Ovary (tissue), 10 donors: Measurements from ENCODE around the gene WWOX. TPM values are rescaled to one million over a fixed set of nuclear protein-coding genes. Genes with fewer than 3 reads are reported as not detected.
"Not testable (repeated sequence)": the region's sequence is repeated elsewhere in the genome, so short reads cannot be mapped to it uniquely, and the experiment has no call there.

ENCODE experiments used
- DNase-seq, 5 donors: peaks; one replicate each; pipeline ENCODE4 v3.0.0-alpha.2; 2019 to 2020
- H3K27ac ChIP-seq, 2 donors: fragments of 200-600 bp; one replicate each; pipeline versions ENCODE4 v1.5.1 to v1.8.0; 2019 to 2022
- H3K27me3 ChIP-seq: fragments of 200-600 bp; one replicate; pipeline ENCODE4 v1.8.0; 2022
- H3K36me3 ChIP-seq: fragments of 200-600 bp; sonication (generic); one replicate; pipeline ENCODE4 v1.5.1; 2019
- H3K4me1 ChIP-seq: one replicate; pipeline ENCODE4 v1.8.1; 2013; ENCODE audit warnings: mild to moderate bottlenecking, moderate library complexity; ENCODE audit not compliant: insufficient read depth
- H3K4me3 ChIP-seq: fragments of 200-600 bp; sonication (generic); one replicate; pipeline ENCODE4 v1.5.1; 2017
- H3K9me3 ChIP-seq, 2 donors: fragments of 200-600 bp in 1 of 2; sonication (generic) in 1 of 2; one replicate each; pipeline versions ENCODE4 v1.5.1 to v1.8.1; 2013 to 2019; ENCODE audit warnings: mild to moderate bottlenecking in 1 of 2, moderate library complexity in 1 of 2
- EP300 ChIP-seq: sonication (generic); formaldehyde crosslinking; IDR thresholded peaks from one replicate; pipeline ENCODE4 v1.6.1; 2017; ENCODE audit warnings: antibody characterized with exemption
- POLR2A ChIP-seq: fragments of 450-650 bp; IDR thresholded peaks from one replicate; pipeline ENCODE4 v1.6.1; 2017; ENCODE audit warnings: antibody characterized with exemption, mild to moderate bottlenecking, moderate library complexity
- WGBS, 3 donors: extraction: QIAGEN DNeasy Blood & Tissue Kit in 1 of 3; methylation state at CpG; one replicate each; pipeline versions ENCODE4 v1.1.5 to v1.1.7; 2013 to 2017; 5-methylcytosine and 5-hydroxymethylcytosine counted together
- intact Hi-C, 4 donors: fragments of 100-400 bp; cut with DNase I; formaldehyde crosslinking; loops; one replicate each; pipeline versions ENCODE4 v1.11.0 to v1.15.1; 2022 to 2023
- long read RNA-seq, 3 donors: library from polyadenylated mRNA in 2 of 3; unstranded in 2 of 3; transcript quantifications; one replicate each; pipeline ENCODE4 v2.0.0 and lab custom pipeline, GENCODE V29; 2021 to 2026
- polyA plus RNA-seq, 2 donors: library from polyadenylated mRNA; stranded (reverse); fragments of 200-250 nt in 1 of 2; fragments of 350-450 nt in 1 of 2; fragmentation: Illumina TruSeq in 1 of 2; extraction: RNeasy Lipid Tissue Mini Kit (QIAGEN cat#74804) in 1 of 2; gene quantifications; one replicate each; pipeline ENCODE4 v1.2.3, GENCODE V29; 2013 to 2014
- total RNA-seq, 7 donors: library from RNA; depleted of rRNA in 2 of 7; stranded (reverse); fragments of >200 nt in 2 of 7; fragmentation: NEBNext Ultra II Directional in 3 of 7; extraction: Animal tissue kit (Norgen Biotek cat#: 25700) in 3 of 7; gene quantifications; one replicate each; pipeline versions ENCODE4 v1.1.0 to v1.2.4, GENCODE V29; 2016 to 2023
- TF ChIP-seq, protein P1 (sequence below), 3 donors: fragments of 450-650 bp in 2 of 3; fragments of 200-600 bp in 1 of 3; IDR thresholded peaks; one replicate each; pipeline versions ENCODE4 v1.5.1 to v1.8.0; 2016 to 2022; ENCODE audit warnings: antibody characterized with exemption in 3 of 3, mild to moderate bottlenecking in 1 of 3
- donor health status: DM: no; HTN: no; CAD: no; lungs with moderate emphysema.
- donor health status: DM: no; HTN: no; CAD: no.
- donor health status: Bipolar disorder and iron deficiency.
- donor health status: DM: yes; HTN: yes; CAD: no.
- donor health status: DM: no; HTN: no; CAD: no.
- donor health status: DM: yes; HTN: yes; CAD: no.

The WWOX gene
- 10 to 100 TPM; 20.7 to 40.5 (median 25.2) TPM for total RNA-seq
- 10 to 100 TPM; 11.0 to 30.3 TPM for polyA plus RNA-seq
- long read RNA-seq, donor 1, transcript WWOX-207 (5 exons, 654 nt), result major isoform, 12 of 47 reads
- long read RNA-seq, donor 1, partial matches to known transcripts, result 3 of 47 reads
- long read RNA-seq, donor 1, other reads (novel, unspliced or antisense), result 32 of 47 reads
- long read RNA-seq, donor 2, partial matches to known transcripts, result 0 of 6 reads
- long read RNA-seq, donor 2, other reads (novel, unspliced or antisense), result 0 of 6 reads
- long read RNA-seq, donor 3, partial matches to known transcripts, result 0 of 13 reads
- long read RNA-seq, donor 3, other reads (novel, unspliced or antisense), result 9 of 13 reads

GRCh38 chr16:78099271-78100111, at the start of gene WWOX:
Gene WWOX, plus strand, starts transcription at chr16:78099654.
- Histone ChIP-seq H3K9me3 (no peaks in the 10 kb centered on the region), H3K4me3 (peak within 1 kb of the TSS; percentile 91), H3K27ac (peak within 1 kb of the TSS; percentile 50 to 87), H3K4me1 (no peaks in the 10 kb centered on the region), H3K27me3 (no peaks in the 10 kb centered on the region), H3K36me3 (no peaks in the 10 kb centered on the region)
- TF ChIP-seq EP300, result no peak
- peak; percentile 64 for TF ChIP-seq POLR2A
- TF ChIP-seq, protein P1, sequence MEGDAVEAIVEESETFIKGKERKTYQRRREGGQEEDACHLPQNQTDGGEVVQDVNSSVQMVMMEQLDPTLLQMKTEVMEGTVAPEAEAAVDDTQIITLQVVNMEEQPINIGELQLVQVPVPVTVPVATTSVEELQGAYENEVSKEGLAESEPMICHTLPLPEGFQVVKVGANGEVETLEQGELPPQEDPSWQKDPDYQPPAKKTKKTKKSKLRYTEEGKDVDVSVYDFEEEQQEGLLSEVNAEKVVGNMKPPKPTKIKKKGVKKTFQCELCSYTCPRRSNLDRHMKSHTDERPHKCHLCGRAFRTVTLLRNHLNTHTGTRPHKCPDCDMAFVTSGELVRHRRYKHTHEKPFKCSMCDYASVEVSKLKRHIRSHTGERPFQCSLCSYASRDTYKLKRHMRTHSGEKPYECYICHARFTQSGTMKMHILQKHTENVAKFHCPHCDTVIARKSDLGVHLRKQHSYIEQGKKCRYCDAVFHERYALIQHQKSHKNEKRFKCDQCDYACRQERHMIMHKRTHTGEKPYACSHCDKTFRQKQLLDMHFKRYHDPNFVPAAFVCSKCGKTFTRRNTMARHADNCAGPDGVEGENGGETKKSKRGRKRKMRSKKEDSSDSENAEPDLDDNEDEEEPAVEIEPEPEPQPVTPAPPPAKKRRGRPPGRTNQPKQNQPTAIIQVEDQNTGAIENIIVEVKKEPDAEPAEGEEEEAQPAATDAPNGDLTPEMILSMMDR (IDR thresholded peaks at IDR 0.05), result peak; percentile 74 to 95 (median 83)
- WGBS, 3 donors, result 0 to 2% (median 0%) methylated on average over 59 to 84 of the region's 84 CpGs
- intact Hi-C loops, result loop anchor here in 2 of 4 donors (10.0 kb wide), 1 partner anchor 425 kb away; no protein-coding TSS in a partner anchor
- DNase-seq, result peak; percentile 96 to 98 (median 96)

- no peaks in the 10 kb centered on the region for H3K9me3 ChIP-seq
- TF ChIP-seq EP300 (no peak), POLR2A (no peak)
- TF ChIP-seq, protein P1 (IDR thresholded peaks at IDR 0.05), result no peak
- H3K27ac ChIP-seq, result no peak overlapping the region
- no peak overlapping the region for H3K4me3 ChIP-seq
- H3K27me3 ChIP-seq, result no peaks in the 10 kb centered on the region
- DNase-seq, result no peak
- no peaks in the 10 kb centered on the region for H3K36me3 ChIP-seq
- peaks cover under 1% of the 10 kb centered on the region for H3K4me1 ChIP-seq
- 21 to 33% (median 31%) methylated on average over 2 of the region's 2 CpGs for whole genome bisulfite sequencing, 3 donors
- intact Hi-C loops, result no loop called here
Observed at GRCh38 chr16:78050734-78051400, 48.6 kb upstream of the WWOX start.

- H3K36me3 ChIP-seq, result no peaks in the 10 kb centered on the region
- no peak overlapping the region for H3K27ac ChIP-seq
- H3K4me3 ChIP-seq, result no peak overlapping the region
- intact Hi-C loops, result no loop called here
- H3K4me1 ChIP-seq, result no peaks in the 10 kb centered on the region
- H3K9me3 ChIP-seq, result no peaks in the 10 kb centered on the region
- TF ChIP-seq, protein P1 (IDR thresholded peaks at IDR 0.05), result no peak
- TF ChIP-seq EP300, result no peak
- TF ChIP-seq POLR2A, result no peak
- no peak for DNase-seq
- no peaks in the 10 kb centered on the region for H3K27me3 ChIP-seq
- WGBS, 3 donors, result 77 to 84% (median 77%) methylated on average over 9 of the region's 9 CpGs
Observed at GRCh38 chr16:78057803-78058564, 41.5 kb upstream of the WWOX start.

DNA sequence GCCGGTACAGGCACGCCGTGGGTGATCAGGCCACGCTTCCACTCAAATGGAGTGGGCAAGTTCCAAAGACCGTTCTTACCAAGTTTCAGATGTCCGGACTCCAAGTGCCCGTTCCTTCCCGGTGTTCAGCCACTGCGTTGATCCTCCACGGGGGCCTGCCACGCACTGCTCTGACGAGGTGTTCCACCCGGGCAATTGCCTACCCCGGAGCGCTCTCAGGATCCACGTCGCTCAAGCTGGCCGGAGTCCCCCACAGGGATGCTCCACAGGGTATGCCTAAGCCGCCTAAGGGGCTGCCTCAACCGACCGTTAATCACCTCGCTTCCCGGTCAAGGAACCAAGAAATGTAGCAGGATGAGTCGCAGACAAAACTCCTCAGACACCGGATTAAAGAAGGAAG, 39.6 kb upstream of the WWOX start:
- 67 to 75% (median 71%) methylated on average over 25 of the region's 25 CpGs for WGBS, 3 donors
- H3K36me3 ChIP-seq, intact Hi-C loops, H3K4me3 ChIP-seq, H3K27ac ChIP-seq, H3K9me3 ChIP-seq, H3K27me3 ChIP-seq, H3K4me1 ChIP-seq, DNase-seq: not testable (repeated sequence)
